Epithelial cell of proximal tubule (primary cell): ENCODE measurements around the gene FAM53A. TPM values are rescaled to one million over a fixed set of nuclear protein-coding genes. Genes with fewer than 3 reads are reported as not detected.

Experiments used
- DNase-seq: peaks from one replicate; pipeline ENCODE4 v3.0.0-alpha.2; 2011; ENCODE audit warnings: low read depth
- H3K4me3 ChIP-seq: 2 replicates; pipeline ENCODE4 v1.5.1; 2011; ENCODE audit warnings: low read depth, mild to moderate bottlenecking, low read length
- total RNA-seq: library from RNA; depleted of rRNA; stranded (reverse); fragments of >200 nt; gene quantifications from 2 replicates; pipeline ENCODE4 v1.2.3, GENCODE V29; 2015
- TF ChIP-seq, protein P1 (sequence below): conservative IDR thresholded peaks from 2 replicates; pipeline ENCODE4 v1.5.1; 2012; ENCODE audit warnings: low read depth, mild to moderate bottlenecking, low read length

FAM53A gene
- total RNA-seq, 1 donor from 2014 or later: 2.5 TPM

DNA sequence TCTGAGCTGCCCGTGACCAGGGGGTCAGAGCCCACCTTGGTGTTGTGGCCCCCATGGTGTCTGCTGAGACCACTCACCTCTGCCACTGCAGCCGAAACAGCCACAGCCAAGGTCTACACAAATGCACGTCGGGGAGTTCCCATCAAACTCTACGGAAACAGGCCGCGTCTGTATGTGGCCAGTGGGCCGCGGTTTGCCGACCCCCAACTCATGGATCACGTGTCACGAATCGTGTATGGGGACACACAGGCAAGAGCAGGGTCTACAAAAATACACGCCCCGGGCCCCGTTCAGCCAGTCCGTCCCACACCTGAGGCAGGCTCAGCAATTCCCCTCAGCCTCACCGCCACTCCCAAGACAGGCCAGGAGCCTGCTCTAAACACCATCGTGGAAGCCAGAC, 53.8 kb downstream of the FAM53A start:
- H3K4me3 ChIP-seq: no peak overlapping the region
- DNase-seq: no peak
- TF ChIP-seq, protein P1, sequence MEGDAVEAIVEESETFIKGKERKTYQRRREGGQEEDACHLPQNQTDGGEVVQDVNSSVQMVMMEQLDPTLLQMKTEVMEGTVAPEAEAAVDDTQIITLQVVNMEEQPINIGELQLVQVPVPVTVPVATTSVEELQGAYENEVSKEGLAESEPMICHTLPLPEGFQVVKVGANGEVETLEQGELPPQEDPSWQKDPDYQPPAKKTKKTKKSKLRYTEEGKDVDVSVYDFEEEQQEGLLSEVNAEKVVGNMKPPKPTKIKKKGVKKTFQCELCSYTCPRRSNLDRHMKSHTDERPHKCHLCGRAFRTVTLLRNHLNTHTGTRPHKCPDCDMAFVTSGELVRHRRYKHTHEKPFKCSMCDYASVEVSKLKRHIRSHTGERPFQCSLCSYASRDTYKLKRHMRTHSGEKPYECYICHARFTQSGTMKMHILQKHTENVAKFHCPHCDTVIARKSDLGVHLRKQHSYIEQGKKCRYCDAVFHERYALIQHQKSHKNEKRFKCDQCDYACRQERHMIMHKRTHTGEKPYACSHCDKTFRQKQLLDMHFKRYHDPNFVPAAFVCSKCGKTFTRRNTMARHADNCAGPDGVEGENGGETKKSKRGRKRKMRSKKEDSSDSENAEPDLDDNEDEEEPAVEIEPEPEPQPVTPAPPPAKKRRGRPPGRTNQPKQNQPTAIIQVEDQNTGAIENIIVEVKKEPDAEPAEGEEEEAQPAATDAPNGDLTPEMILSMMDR: no peak

DNA sequence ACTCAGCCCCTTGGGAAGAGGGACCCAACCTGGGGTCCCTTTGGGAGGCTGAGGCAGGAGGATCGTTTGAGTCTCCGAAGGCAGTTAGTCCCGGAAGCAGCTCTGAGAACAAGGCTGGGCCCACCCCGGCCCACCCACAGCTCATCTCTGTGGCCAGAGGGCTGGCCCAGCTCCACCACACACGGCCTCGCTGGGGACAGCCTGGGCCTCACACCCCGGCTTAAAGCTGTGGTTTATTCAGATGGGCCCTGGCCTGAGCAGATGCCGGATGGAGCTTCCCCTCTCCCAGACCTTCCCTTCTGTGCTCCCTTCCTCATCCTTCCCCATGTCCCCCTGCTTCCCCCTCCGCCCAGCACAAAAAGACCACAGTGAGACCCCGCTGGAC, 54.4 kb downstream of the FAM53A start:
- no peak for DNase-seq
- no peak overlapping the region for H3K4me3 ChIP-seq
- TF ChIP-seq, protein P1: no peak

DNA sequence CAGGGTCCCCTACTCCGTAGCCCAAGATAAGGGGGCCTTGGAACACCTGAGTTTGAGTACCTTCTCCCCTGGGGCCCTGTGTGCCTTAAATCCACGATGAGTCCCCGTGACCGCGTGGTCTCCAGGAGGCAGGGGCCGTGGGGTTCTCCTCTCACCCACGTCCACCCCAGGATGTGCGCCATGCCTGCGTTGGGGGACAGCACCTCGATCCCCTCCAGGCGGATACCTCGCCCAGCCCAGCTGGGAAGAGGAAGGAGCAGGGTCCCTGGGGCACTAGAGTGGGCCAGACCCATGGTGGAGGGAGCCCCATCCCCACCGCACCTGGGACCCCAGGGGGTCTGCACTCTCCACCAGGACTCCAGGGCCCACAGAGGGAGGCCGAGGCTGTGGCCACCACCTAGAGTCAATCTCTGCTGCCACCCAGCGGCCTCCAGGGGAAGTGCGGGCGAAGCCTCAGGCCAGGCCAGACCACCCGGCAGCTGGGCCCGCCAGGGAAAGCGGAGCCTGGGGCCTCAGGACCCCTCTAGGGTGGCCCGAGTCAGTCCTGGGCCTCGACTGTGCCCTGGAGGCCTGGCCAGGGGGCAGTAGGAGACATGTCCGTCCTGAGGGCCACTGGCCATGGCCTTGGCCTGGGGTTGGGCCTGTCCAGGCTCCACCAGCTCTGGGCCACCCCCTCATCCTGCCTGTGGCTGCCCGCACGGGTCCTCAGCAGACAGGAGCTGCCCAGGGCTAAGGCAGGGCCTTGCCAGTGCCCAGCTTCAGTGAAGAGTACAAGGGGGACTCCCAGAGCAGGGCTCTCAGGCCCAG, 55.0 kb downstream of the FAM53A start:
- TF ChIP-seq, protein P1: peak; percentile 79
- DNase-seq: no peak

DNA sequence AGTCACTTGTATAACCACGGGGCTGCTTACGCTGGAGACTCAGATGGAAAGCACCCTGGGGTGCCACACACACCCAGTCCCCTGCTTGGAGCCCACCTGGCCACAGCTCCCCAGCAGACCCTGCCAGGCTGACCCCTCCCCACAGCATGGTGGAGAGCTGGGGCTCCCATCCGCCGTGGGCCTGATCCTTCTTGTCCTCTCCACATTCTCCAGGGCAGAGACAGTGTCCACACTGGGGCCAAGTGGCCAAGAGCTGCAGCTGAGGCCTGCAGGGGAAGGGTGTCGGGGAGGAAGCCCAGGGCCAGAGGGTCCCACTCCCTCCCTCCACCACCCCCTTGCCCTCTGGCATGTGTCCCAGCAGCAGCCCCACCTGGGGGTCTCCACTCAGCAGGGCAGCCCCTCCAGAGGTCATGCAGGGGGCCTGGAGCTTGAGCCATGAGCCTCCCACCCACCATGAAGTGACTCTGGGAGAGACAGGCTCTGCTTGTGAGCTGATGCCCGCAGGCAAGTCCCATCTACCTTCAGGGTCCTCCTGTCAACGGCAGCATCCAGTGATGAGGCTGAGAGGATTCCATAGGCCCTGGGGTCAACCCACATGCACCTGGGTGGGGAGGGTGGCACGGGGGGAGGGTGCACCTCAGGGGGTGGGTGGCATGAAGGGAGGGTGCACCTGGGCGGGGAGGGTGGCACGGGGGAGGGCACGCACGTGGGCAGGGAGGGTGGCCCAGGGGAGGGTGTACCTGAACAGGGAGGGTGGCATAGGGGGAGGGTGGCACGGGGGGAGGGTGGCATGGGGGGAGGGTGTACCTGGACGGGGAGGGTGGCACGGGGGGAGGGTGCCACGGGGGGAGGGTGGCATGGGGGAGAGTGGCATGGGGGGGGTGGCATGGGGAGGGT, 56.4 kb downstream of the FAM53A start:
- DNase-seq: no peak
- H3K4me3 ChIP-seq: no peak overlapping the region
- TF ChIP-seq, protein P1: no peak

More for the DNA sequence above, 55.0 kb downstream of the FAM53A start:
- H3K4me3 ChIP-seq: no peak overlapping the region

DNA sequence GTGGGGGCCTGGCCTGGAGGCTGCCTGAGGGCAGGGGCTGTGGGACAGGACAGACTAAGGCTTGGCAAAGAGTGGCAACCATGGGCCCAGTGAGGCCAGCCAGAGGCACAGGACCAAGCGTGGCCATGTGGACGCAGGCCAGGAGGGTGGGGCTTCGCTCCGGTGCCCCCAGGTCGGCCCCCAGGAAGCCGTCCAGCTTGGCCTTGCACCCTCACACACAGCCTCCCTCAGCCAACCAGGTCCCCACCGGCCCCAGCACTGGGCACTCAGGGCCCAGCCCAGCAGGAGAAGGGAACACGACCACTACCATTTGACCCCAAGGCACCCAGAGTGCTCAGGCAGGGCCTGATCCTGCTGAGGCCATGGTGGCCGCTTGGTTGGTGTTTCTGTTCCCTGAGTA, 57.2 kb downstream of the FAM53A start:
- DNase-seq: no peak
- H3K4me3 ChIP-seq: no peak overlapping the region
- TF ChIP-seq, protein P1: no peak

DNA sequence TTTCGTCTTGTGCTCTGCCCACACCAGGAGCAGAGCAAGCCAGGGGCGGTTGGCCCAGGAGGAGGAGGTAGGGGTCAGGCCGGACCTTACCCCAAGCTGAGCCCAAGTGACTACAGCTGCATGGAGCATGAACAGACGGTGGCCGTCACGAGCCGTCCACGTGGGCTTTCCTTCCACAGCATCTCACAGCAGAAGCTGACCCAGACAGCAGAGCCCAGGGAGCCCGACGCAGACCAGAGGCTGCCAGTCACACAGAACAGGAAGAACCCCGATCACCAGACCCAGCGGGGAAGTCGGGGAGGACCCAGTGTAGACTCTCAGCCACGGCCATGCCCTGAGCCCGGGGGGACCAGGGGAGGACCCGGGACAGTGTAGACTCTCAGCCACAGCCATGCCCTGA, 58.0 kb downstream of the FAM53A start:
- TF ChIP-seq, protein P1: no peak
- no peak overlapping the region for H3K4me3 ChIP-seq
- DNase-seq: no peak
